Colon (tissue), 2 donors: ENCODE data around the gene DCHS2.

Experiments used
- FAIRE-seq: peaks from 2 replicates; lab custom pipeline; 2012; peaks lifted over from hg19 to GRCh38; lab: Jason Lieb, UNC
- donor health status: control.
- donor health status: control.

DCHS2 gene

GRCh38 chr4:154491341-154492271 lies at the start of gene DCHS2:
Gene DCHS2, minus strand, starts transcription at chr4:154491799. Its CDS starts 444 bp downstream, at chr4:154491355.
- no peak for FAIRE-seq

GRCh38 chr4:154534296-154534695 lies 42.7 kb upstream of the DCHS2 start:
- no peak for FAIRE-seq

GRCh38 chr4:154529728-154530519 lies 38.3 kb upstream of the DCHS2 start:
- FAIRE-seq: no peak

GRCh38 chr4:154528869-154529268 lies 37.3 kb upstream of the DCHS2 start:
- FAIRE-seq: no peak

- no peak for FAIRE-seq
Observed at GRCh38 chr4:154527308-154527707, 35.7 kb upstream of the DCHS2 start.

- no peak for FAIRE-seq
Observed at GRCh38 chr4:154526151-154526550, 34.6 kb upstream of the DCHS2 start.

- FAIRE-seq: no peak
Observed at GRCh38 chr4:154521607-154522006, 30.0 kb upstream of the DCHS2 start.

GRCh38 chr4:154519214-154519613 lies 27.6 kb upstream of the DCHS2 start:
- FAIRE-seq: no peak

- no peak for FAIRE-seq
Observed at GRCh38 chr4:154517591-154517990, 26.0 kb upstream of the DCHS2 start.

GRCh38 chr4:154516318-154517029 lies 24.9 kb upstream of the DCHS2 start:
- no peak for FAIRE-seq

- FAIRE-seq: no peak
Observed at GRCh38 chr4:154511981-154512380, 20.4 kb upstream of the DCHS2 start.

GRCh38 chr4:154511548-154511947 lies 19.9 kb upstream of the DCHS2 start:
- FAIRE-seq: no peak

- FAIRE-seq: no peak
Observed at GRCh38 chr4:154507156-154507555, 15.6 kb upstream of the DCHS2 start.

- FAIRE-seq: no peak
Observed at GRCh38 chr4:154506253-154506652, 14.7 kb upstream of the DCHS2 start.

- FAIRE-seq: no peak
Observed at GRCh38 chr4:154503598-154503997, 12.0 kb upstream of the DCHS2 start.

- no peak for FAIRE-seq
Observed at GRCh38 chr4:154502111-154502510, 10.5 kb upstream of the DCHS2 start.

- FAIRE-seq: no peak
Observed at GRCh38 chr4:154497889-154498288, 6.3 kb upstream of the DCHS2 start.

GRCh38 chr4:154495867-154496266 lies 4.3 kb upstream of the DCHS2 start:
- no peak for FAIRE-seq

- no peak for FAIRE-seq
Observed at GRCh38 chr4:154492288-154492687, 689 bp upstream of the DCHS2 start.

GRCh38 chr4:154490583-154491340 lies 837 bp downstream of the DCHS2 start:
- FAIRE-seq: no peak

GRCh38 chr4:154490234-154490582 lies 1.4 kb downstream of the DCHS2 start:
- no peak for FAIRE-seq
